ENCODE measurements around the gene SRSF3. TPM values are rescaled to one million over a fixed set of nuclear protein-coding genes. Genes with fewer than 3 reads are reported as not detected.

The SRSF3 gene
- total RNA-seq, 3 donors from 2014 or later, result 163 to 425 (median 276) TPM

DNA sequence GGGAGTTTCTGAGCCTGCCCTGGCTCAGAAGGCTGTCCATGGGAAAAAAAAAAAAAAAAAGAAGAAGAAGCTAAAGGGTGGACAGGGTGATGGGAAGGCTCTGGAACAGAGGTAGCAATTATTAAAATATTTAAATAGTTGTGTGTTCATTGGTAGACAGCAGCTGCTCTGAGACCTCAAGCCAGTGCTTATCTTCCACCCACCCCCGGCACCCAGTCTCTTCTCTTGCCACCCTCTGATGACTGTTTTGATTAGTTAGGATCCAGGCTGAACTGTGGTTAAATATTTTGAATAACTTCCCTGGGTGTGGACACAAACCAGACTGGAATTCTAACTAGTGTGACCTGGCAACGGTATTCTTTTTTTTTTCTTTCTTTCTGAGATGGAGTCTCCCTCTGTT, 16.9 kb upstream of the SRSF3 start:
- H3K4me1 ChIP-seq, result peaks cover 0 to 22% of the 10 kb centered on the region in 2 donors
- TF ChIP-seq, protein P1, sequence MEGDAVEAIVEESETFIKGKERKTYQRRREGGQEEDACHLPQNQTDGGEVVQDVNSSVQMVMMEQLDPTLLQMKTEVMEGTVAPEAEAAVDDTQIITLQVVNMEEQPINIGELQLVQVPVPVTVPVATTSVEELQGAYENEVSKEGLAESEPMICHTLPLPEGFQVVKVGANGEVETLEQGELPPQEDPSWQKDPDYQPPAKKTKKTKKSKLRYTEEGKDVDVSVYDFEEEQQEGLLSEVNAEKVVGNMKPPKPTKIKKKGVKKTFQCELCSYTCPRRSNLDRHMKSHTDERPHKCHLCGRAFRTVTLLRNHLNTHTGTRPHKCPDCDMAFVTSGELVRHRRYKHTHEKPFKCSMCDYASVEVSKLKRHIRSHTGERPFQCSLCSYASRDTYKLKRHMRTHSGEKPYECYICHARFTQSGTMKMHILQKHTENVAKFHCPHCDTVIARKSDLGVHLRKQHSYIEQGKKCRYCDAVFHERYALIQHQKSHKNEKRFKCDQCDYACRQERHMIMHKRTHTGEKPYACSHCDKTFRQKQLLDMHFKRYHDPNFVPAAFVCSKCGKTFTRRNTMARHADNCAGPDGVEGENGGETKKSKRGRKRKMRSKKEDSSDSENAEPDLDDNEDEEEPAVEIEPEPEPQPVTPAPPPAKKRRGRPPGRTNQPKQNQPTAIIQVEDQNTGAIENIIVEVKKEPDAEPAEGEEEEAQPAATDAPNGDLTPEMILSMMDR (IDR thresholded peaks at IDR 0.05), result no peak
- TF ChIP-seq POLR2A (IDR thresholded peaks at IDR 0.05) (no peak), POLR2AphosphoS5 (IDR thresholded peaks at IDR 0.05) (peak in 1 of 3 donors; percentile 22)
- no peak overlapping the region for H3K4me3 ChIP-seq
- DNase-seq (ENCODE audit: low spot score in 2 of 2), result peak in 1 of 2 donors; percentile 73
- intact Hi-C loops (cut with DNase I; ENCODE audit: low total_unique reads), result no loop called here
- H3K27me3 ChIP-seq, result no peaks in the 10 kb centered on the region
- no peaks in the 10 kb centered on the region for H3K9me3 ChIP-seq
- H3K36me3 ChIP-seq, result no peaks in the 10 kb centered on the region
- H3K27ac ChIP-seq, result peak overlapping the region; percentile 87 to 95

DNA sequence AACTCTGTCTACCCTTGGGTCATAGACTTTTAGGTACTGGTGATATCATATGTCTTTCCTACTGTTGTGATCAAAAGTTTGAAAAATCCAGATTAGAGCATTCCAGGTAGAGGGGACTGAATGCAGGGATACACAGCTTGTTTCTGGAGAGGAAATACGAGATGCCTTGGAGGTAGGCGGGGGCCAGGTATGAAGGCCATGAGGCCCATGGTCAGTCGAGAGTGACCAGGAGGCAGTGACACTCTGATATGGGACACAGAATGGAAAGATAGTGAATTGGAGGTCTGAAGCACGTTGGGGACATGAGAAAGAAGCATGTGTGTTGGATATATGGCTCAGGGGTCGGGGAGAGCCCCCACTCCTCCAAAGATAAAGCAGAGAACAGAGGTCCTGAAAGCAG, 16.1 kb upstream of the SRSF3 start:
- H3K36me3 ChIP-seq, result no peaks in the 10 kb centered on the region
- no peak overlapping the region for H3K4me3 ChIP-seq
- H3K9me3 ChIP-seq, result no peaks in the 10 kb centered on the region
- peak overlapping the region; percentile 87 to 95 for H3K27ac ChIP-seq
- H3K4me1 ChIP-seq, result peaks cover 0 to 22% of the 10 kb centered on the region in 2 donors
- no peak for TF ChIP-seq POLR2AphosphoS5 (IDR thresholded peaks at IDR 0.05)
- TF ChIP-seq, protein P1 (IDR thresholded peaks at IDR 0.05), result no peak
- TF ChIP-seq POLR2A (IDR thresholded peaks at IDR 0.05), result no peak
- intact Hi-C loops (cut with DNase I; ENCODE audit: low total_unique reads), result no loop called here
- no peaks in the 10 kb centered on the region for H3K27me3 ChIP-seq
- DNase-seq (ENCODE audit: low spot score in 2 of 2), result no peak

DNA sequence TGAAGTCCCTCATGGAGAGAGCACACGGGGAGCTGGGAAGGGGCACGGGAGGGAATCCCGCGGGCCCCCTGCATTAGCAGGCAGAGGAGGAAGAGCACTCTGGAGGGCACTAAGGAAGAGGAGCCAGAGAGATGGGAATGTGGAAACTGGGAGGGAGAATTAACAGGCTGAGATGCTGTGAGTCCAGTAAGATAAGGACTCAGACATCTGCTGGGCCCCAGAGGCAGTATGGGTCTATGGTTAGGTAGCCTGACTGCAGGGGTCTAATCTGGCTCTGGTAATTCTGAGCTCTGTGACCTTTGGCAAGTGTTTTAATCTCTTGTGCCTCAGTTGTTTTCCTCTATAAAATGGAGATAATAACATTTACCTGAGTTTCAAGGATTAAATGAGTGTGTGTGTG, 15.7 kb upstream of the SRSF3 start:
- no peaks in the 10 kb centered on the region for H3K9me3 ChIP-seq
- peaks cover 0 to 22% of the 10 kb centered on the region in 2 donors for H3K4me1 ChIP-seq
- H3K27me3 ChIP-seq, result no peaks in the 10 kb centered on the region
- peak overlapping the region; percentile 87 to 95 for H3K27ac ChIP-seq
- intact Hi-C loops (cut with DNase I; ENCODE audit: low total_unique reads), result no loop called here
- no peak overlapping the region for H3K4me3 ChIP-seq
- no peaks in the 10 kb centered on the region for H3K36me3 ChIP-seq
- TF ChIP-seq POLR2AphosphoS5 (IDR thresholded peaks at IDR 0.05) (no peak), POLR2A (IDR thresholded peaks at IDR 0.05) (no peak)
- TF ChIP-seq, protein P1 (IDR thresholded peaks at IDR 0.05), result no peak
- no peak for DNase-seq (ENCODE audit: low spot score in 2 of 2)

DNA sequence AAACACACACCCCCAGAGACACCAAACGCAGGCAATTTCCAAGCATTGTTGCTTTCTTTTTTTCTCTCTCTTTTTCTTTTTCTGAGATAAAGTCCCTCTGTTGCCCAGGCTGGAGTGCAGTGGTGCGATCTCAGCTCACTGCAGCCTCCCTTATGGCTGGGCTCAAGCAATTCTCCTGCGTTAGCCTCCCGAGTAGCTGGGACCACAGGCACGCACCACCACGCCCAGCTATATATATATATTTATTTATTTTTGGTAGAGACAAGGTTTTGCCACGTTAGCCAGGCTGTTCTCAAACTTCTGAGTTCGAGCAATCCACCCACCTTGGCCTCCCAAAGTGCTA, 14.0 kb upstream of the SRSF3 start:
- no peak for DNase-seq (ENCODE audit: low spot score in 2 of 2)
- peak overlapping the region; percentile 87 to 95 for H3K27ac ChIP-seq
- H3K4me3 ChIP-seq, result peak overlapping the region in 1 of 3 donors; percentile 35
- H3K9me3 ChIP-seq, result no peaks in the 10 kb centered on the region
- no peaks in the 10 kb centered on the region for H3K36me3 ChIP-seq
- H3K4me1 ChIP-seq, result peaks cover 0 to 22% of the 10 kb centered on the region in 2 donors
- TF ChIP-seq POLR2A (IDR thresholded peaks at IDR 0.05) (no peak), POLR2AphosphoS5 (IDR thresholded peaks at IDR 0.05) (no peak)
- TF ChIP-seq, protein P1 (IDR thresholded peaks at IDR 0.05), result no peak
- intact Hi-C loops (cut with DNase I; ENCODE audit: low total_unique reads), result no loop called here
- no peaks in the 10 kb centered on the region for H3K27me3 ChIP-seq

DNA sequence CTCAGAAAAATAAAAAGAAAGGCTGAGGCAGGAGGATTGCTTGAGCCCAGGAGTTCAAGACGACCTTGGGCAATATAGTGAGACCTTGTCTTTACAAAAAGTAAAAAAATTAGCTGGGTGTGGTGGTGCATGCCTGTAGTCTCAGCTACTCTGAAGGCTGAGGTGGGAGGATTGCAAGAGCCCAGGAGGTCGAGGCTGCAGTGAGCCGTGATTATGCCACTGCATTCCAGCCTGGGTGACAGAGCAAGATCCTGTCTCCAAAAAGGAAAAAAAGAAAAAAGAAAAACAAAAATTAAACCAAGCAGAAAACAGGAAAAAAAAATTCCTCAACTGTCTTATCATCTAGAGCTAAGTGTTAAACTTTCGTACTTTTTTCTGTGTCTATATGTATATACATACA, 12.4 kb upstream of the SRSF3 start:
- Histone ChIP-seq H3K27me3 (no peaks in the 10 kb centered on the region), H3K36me3 (no peaks in the 10 kb centered on the region), H3K4me3 (no peak overlapping the region), H3K27ac (no peak overlapping the region), H3K9me3 (no peaks in the 10 kb centered on the region), H3K4me1 (peaks cover 0 to 18% of the 10 kb centered on the region in 2 donors)
- intact Hi-C loops (cut with DNase I; ENCODE audit: low total_unique reads), result no loop called here
- no peak for DNase-seq (ENCODE audit: low spot score in 2 of 2)
- TF ChIP-seq POLR2A (IDR thresholded peaks at IDR 0.05), result no peak
- TF ChIP-seq, protein P1 (IDR thresholded peaks at IDR 0.05), result no peak
- TF ChIP-seq POLR2AphosphoS5 (IDR thresholded peaks at IDR 0.05), result no peak

All from breast epithelium (tissue), 4 donors.